ENCODE results near the gene BCL7C.
A peak's percentile ranks its signal among the peaks of the same experiment; 100 is the strongest.

The BCL7C gene

DNA sequence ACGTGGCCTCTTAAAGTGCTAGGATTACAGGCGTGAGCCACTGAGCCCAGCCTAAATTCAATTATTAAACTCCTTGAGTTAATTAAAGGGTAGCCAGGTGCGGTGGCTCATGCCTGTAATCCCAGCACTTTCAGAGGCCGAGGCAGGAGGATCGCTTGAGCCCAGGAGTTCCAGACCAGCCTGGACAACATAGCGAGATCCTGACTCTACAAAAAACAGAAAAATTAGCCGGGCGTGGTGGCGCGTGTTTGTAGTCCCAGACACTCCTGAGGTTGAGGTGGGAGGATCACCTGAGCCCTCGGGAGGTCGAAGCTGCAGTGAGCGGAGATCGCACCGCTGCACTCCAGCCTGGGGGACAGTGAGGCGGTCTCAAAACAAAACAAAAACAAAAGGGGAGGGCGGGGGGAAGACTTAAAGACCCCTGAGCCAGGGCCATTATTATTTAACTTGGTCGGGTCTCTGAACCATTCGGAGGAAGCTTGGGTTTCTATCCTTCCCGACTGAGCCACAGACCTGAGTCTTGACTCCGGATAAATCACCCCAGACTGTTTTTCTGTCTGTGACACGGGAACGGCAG lies 19.5 kb downstream of the BCL7C start:
- Histone ChIP-seq H3K36me3 (replicated peaks; ENCODE audit: insufficient read depth, low read length) (no peaks in the 10 kb centered on the region), H3K27ac (ENCODE audit: low read length) (peak overlapping the region; percentile 85; the same call in 1 of the 2 replicates), H3K79me2 (ENCODE audit: low read length) (peaks cover 23% of the 10 kb centered on the region), H3K4me1 (ENCODE audit: low read length) (peaks cover 7% of the 10 kb centered on the region), H2AFZ (ENCODE audit: low read length) (peak overlapping the region; percentile 97), H3K27me3 (replicated peaks; ENCODE audit: insufficient read depth, low read length) (no peaks in the 10 kb centered on the region), H3K9me2 (replicated peaks; ENCODE audit: insufficient read depth, low read length) (no peaks in the 10 kb centered on the region), H3K4me3 (ENCODE audit: low read length) (peak overlapping the region; percentile 91), H3K4me2 (ENCODE audit: low read depth, low read length) (peak overlapping the region; percentile 99), H3F3A (ENCODE audit: insufficient read depth, low read length) (peaks cover 14% of the 10 kb centered on the region), H3K9ac (ENCODE audit: low read length) (peak overlapping the region; percentile 93), H4K20me1 (ENCODE audit: insufficient read depth, low read length) (no peaks in the 10 kb centered on the region), H3K9me3 (replicated peaks; ENCODE audit: insufficient read depth, low read length) (no peaks in the 10 kb centered on the region)
- no peak for DNase-seq
- TF ChIP-seq EZH2phosphoT487 (IDR thresholded peaks at IDR 0.05; ENCODE audit: low read length) (no peak), EZH2 (optimal IDR thresholded peaks at IDR 0.05; ENCODE audit: low read depth, low read length) (no peak)
- TF ChIP-seq, protein P1, sequence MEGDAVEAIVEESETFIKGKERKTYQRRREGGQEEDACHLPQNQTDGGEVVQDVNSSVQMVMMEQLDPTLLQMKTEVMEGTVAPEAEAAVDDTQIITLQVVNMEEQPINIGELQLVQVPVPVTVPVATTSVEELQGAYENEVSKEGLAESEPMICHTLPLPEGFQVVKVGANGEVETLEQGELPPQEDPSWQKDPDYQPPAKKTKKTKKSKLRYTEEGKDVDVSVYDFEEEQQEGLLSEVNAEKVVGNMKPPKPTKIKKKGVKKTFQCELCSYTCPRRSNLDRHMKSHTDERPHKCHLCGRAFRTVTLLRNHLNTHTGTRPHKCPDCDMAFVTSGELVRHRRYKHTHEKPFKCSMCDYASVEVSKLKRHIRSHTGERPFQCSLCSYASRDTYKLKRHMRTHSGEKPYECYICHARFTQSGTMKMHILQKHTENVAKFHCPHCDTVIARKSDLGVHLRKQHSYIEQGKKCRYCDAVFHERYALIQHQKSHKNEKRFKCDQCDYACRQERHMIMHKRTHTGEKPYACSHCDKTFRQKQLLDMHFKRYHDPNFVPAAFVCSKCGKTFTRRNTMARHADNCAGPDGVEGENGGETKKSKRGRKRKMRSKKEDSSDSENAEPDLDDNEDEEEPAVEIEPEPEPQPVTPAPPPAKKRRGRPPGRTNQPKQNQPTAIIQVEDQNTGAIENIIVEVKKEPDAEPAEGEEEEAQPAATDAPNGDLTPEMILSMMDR (IDR thresholded peaks at IDR 0.05; ENCODE audit: low read length) = no peak

DNA sequence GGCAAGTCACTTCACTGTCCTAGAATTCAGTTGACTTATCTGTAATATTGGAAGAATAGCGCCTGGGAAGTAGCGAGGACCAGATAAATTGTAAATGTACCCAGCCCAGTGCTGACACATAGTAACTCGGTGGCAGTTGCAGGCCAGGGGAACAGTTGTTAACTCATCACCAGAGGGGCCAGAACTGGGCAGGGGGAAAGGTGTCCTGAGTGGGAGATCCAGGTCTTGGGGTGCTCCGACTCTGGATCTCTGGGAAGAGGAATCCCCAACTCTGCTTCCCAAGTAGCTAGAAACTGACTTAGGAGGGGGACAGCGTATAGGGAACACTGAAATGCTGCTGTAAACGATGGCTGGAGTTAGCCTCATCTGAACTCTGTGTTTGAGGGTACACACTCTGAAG lies 23.0 kb downstream of the BCL7C start:
- H3K9ac ChIP-seq (ENCODE audit: low read length) = no peak overlapping the region
- H3K4me2 ChIP-seq (ENCODE audit: low read depth, low read length) = no peak overlapping the region
- no peaks in the 10 kb centered on the region for H3K9me2 ChIP-seq (replicated peaks; ENCODE audit: insufficient read depth, low read length)
- no peaks in the 10 kb centered on the region for H4K20me1 ChIP-seq (ENCODE audit: insufficient read depth, low read length)
- H3K27ac ChIP-seq (ENCODE audit: low read length) = no peak overlapping the region
- no peaks in the 10 kb centered on the region for H3K27me3 ChIP-seq (replicated peaks; ENCODE audit: insufficient read depth, low read length)
- no peak overlapping the region for H2AFZ ChIP-seq (ENCODE audit: low read length)
- H3K36me3 ChIP-seq (replicated peaks; ENCODE audit: insufficient read depth, low read length) = no peaks in the 10 kb centered on the region
- no peak for TF ChIP-seq EZH2phosphoT487 (IDR thresholded peaks at IDR 0.05; ENCODE audit: low read length)
- TF ChIP-seq, protein P1 (IDR thresholded peaks at IDR 0.05; ENCODE audit: low read length) = no peak
- TF ChIP-seq EZH2 (optimal IDR thresholded peaks at IDR 0.05; ENCODE audit: low read depth, low read length) = no peak
- H3F3A ChIP-seq (ENCODE audit: insufficient read depth, low read length) = peaks cover 12% of the 10 kb centered on the region
- H3K4me1 ChIP-seq (ENCODE audit: low read length) = no peaks in the 10 kb centered on the region
- peaks cover 5% of the 10 kb centered on the region for H3K79me2 ChIP-seq (ENCODE audit: low read length)
- H3K4me3 ChIP-seq (ENCODE audit: low read length) = no peak overlapping the region
- no peak for DNase-seq
- H3K9me3 ChIP-seq (replicated peaks; ENCODE audit: insufficient read depth, low read length) = no peaks in the 10 kb centered on the region

DNA sequence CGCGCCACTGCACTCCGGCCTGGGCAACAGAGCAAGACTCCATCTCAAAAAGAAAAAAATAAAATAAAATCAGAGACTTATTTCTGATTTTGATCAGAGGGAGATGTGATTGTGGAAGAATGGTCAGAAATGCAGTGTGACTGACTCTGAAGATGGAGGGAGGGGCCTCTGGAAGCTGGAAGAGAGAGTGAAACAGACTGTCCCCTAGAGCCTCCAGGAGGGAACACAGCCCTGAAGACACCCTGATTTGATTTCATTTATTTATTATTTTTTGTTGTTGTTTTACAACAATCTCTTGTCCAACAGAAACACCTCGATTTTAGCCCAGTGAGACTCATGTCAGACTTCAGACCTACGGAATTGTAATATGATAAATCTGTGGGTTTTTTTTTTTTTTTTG lies 26.1 kb downstream of the BCL7C start:
- DNase-seq = no peak
- TF ChIP-seq, protein P1 (IDR thresholded peaks at IDR 0.05; ENCODE audit: low read length) = peak; percentile 26
- TF ChIP-seq EZH2 (optimal IDR thresholded peaks at IDR 0.05; ENCODE audit: low read depth, low read length) (no peak), EZH2phosphoT487 (IDR thresholded peaks at IDR 0.05; ENCODE audit: low read length) (no peak)

More for the DNA sequence above, 26.1 kb downstream of the BCL7C start:
- H2AFZ ChIP-seq (ENCODE audit: low read length) = no peak overlapping the region
- no peaks in the 10 kb centered on the region for H3K79me2 ChIP-seq (ENCODE audit: low read length)
- H3K9ac ChIP-seq (ENCODE audit: low read length) = no peak overlapping the region
- no peak overlapping the region for H3K27ac ChIP-seq (ENCODE audit: low read length)
- no peaks in the 10 kb centered on the region for H3K27me3 ChIP-seq (replicated peaks; ENCODE audit: insufficient read depth, low read length)
- H3F3A ChIP-seq (ENCODE audit: insufficient read depth, low read length) = no peaks in the 10 kb centered on the region
- no peak overlapping the region for H3K4me2 ChIP-seq (ENCODE audit: low read depth, low read length)
- H3K4me1 ChIP-seq (ENCODE audit: low read length) = no peaks in the 10 kb centered on the region
- H3K9me2 ChIP-seq (replicated peaks; ENCODE audit: insufficient read depth, low read length) = no peaks in the 10 kb centered on the region
- no peaks in the 10 kb centered on the region for H3K9me3 ChIP-seq (replicated peaks; ENCODE audit: insufficient read depth, low read length)
- no peaks in the 10 kb centered on the region for H3K36me3 ChIP-seq (replicated peaks; ENCODE audit: insufficient read depth, low read length)
- no peak overlapping the region for H3K4me3 ChIP-seq (ENCODE audit: low read length)
- H4K20me1 ChIP-seq (ENCODE audit: insufficient read depth, low read length) = no peaks in the 10 kb centered on the region

All from MM.1S (cell line).